HG02798 (cell line): Measurements from ENCODE around the gene TLN1.
A peak's percentile ranks its signal among the peaks of the same experiment; 100 is the strongest.

Experiments
- ATAC-seq: cut with Tn5 transposase; IDR thresholded peaks from one replicate; pipeline ENCODE4 v1.9.1; 2021; ENCODE audit warnings: mild to moderate bottlenecking; ENCODE audit not compliant: unreplicated experiment, poor library complexity

TLN1 gene

GRCh38 chr9:35673132-35674024 lies 58.6 kb downstream of the TLN1 start, which contains the start of gene CA9:
TSS of gene CA9 (plus strand) at chr9:35673928. CDS start at chr9:35673960, 32 bp downstream.
- no peak for ATAC-seq

DNA sequence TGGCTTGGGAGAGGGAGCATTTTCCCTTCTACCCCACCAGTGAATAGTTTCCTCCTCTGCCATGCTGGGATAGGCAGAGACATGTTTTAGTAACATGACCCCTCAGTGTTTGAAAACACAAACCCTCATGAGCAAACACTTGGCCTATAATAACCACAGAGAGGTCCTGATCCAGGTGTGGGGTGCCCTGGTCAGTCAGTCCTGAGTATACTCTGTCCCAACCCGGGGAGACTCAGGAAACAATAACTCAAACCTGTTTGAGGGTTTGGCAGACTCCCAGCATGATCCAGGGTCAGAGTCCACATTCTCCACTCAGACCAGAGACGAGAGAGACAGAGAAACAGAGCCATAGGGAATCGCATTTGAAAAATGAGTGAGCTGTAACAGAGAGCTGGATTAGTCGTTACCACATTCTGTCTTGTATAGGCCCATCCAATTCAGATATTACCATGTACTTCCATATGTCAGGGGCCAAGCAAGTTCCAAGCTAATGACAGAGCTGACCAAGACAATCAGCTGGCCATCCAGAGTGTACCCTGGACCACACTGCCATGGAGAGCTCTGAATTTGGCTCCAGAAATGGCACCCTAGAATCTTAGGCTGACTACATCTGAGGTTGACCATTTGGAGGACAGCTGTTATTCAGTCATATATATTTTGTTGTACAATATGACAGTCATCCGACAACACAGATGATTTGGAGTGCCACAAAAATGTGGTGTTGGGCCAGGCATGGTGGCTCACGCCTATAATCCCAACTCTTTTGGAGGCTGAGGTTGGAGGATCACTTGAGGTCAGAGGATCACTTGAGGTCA lies 62.5 kb downstream of the TLN1 start:
- no peak for ATAC-seq

DNA sequence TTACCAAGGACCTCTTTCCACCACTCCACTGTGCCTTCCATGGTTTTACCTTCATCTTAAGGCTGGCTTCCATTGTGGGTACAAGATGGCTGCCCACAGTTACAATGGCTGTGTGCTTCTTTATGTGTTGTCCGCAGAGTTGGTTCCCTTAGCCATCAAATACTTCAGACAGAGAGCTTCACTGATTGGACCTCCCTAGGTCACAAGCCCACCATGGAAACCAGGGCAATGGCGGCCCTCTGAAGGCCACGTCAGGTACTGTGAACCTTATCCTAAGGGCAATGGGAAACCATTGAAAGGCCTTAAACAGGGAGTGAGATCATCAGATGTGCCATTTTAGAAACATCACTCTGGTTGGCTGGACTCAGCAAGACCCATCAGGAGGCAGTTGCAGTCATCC lies 64.1 kb downstream of the TLN1 start:
- no peak for ATAC-seq

GRCh38 chr9:35666549-35666948 lies 65.4 kb downstream of the TLN1 start:
- no peak for ATAC-seq

- ATAC-seq = no peak
Measured at GRCh38 chr9:35666045-35666444, 66.0 kb downstream of the TLN1 start.

GRCh38 chr9:35665471-35665818 lies 66.5 kb downstream of the TLN1 start:
- ATAC-seq = no peak

GRCh38 chr9:35664531-35665470 lies 67.2 kb downstream of the TLN1 start, which contains the start of gene ARHGEF39:
TSS of gene ARHGEF39 (minus strand) at chr9:35665195. CDS start at chr9:35665169, 26 bp downstream.
- ATAC-seq = peak; percentile 79

DNA sequence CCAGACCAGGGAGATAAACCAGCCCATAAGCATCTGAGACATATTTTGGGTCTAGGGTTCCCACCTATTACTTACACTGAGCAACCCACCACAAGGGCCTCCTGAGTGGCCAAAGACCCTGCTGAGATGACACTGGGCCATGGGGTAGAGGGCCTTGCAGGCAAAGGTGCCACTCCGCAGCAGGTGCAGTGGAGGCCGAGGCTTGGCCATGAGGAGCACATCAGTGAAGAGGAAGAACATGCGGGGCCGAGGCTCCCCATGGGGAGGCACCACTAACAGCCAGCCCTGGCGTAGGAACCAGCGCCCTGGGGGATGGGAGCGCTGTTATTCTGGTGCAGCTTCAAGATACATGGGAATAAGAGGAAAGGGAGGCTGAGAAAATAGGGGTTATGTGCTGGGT lies 69.6 kb downstream of the TLN1 start:
- ATAC-seq = no peak

DNA sequence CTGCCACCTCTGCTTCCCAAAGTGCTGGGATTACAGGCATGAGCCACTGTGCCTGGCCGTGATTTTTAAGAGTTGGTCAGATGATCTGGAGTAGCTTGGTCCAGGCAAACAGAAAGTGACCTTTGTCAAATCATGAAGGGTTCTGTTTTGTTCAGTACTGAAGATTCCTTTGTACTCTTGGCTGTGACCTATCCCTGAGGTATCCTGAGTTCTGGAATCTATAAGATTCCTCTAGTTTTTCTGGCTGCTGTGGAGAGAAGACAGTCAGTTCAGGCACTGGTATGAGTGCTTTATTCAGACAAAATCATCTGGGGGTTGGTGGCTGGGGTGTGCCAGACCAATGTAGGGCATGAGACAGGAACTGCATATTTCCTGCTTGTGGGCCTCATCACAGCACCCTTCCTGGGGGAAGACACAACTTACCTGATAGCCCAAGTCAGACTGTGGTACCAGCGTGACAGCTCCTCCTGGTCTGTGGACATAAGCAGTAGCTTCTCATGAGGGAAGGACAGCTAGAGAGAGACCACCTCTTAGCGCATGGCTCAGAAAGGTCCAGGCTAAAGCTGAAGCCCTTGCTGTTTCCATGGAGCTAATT lies 70.1 kb downstream of the TLN1 start:
- ATAC-seq = no peak

DNA sequence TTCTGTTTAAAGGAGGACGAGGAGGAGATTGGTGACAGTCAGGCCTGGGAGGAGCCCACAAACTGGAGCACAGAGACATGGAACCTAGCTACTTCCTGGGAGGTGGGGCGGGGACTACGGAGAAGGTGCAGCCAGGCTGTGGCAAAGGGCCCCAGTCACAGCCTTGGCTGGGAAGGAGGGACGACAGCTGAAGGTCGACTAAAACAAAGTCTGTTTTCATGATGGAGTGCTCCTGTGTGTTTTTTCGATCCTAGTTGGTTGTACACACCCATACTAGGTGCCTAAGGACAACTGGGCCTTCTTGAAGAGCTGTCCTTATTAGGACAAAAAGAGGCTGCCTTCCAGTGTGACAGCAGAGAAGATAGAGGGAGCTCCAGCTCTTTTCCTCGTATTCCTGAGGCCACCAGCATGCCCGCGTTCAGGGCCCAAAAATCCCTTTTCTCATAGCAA lies 71.0 kb downstream of the TLN1 start:
- ATAC-seq = no peak

- no peak for ATAC-seq
Measured at GRCh38 chr9:35659340-35659739, 72.7 kb downstream of the TLN1 start.

GRCh38 chr9:35658968-35659220 lies 73.1 kb downstream of the TLN1 start:
- no peak for ATAC-seq

DNA sequence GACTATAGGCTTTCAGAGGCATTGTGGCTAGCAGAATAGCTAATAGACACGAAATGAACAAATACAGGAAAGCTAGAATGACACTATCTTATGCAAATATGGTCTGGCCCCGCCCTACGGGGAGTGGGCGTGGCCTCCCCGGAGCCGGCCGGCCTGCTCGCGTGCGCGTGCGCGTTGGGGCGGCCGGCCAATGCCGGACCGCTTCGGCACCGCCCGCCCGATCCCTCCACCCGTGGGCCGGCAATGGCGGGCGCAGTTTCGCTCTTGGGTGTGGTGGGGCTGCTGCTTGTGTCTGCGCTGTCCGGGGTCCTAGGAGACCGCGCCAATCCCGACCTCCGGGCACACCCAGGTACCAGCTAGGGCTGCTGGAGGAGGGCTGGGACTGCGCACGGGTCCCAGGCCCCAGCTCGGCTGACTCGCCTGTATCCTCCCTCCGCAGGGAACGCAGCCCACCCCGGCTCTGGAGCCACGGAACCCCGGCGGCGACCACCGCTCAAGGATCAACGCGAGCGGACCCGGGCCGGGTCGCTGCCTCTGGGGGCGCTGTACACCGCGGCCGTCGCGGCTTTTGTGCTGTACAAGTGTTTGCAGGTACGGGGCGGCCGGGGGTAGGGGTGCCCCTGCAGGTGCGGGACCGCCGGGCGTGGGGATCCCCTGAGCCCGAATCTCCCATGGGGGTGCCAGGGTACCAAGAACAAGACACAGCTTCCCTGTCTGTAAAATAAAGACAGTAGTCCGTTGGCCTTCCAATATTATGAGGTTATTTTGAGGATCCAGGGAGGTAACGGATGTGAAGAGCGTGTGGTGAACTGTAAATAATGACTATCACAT lies 73.6 kb downstream of the TLN1 start, which contains the start of gene CCDC107:
TSS of gene CCDC107 (plus strand) at position 156 of the 831 bp plus-strand sequence. CDS start at position 244, 88 bp downstream.
- ATAC-seq = peak; percentile 75

GRCh38 chr9:35657546-35658136 lies 74.4 kb downstream of the TLN1 start, which contains the start of gene RMRP:
TSS of gene RMRP (minus strand) at chr9:35658019.
- ATAC-seq = peak; percentile 90

DNA sequence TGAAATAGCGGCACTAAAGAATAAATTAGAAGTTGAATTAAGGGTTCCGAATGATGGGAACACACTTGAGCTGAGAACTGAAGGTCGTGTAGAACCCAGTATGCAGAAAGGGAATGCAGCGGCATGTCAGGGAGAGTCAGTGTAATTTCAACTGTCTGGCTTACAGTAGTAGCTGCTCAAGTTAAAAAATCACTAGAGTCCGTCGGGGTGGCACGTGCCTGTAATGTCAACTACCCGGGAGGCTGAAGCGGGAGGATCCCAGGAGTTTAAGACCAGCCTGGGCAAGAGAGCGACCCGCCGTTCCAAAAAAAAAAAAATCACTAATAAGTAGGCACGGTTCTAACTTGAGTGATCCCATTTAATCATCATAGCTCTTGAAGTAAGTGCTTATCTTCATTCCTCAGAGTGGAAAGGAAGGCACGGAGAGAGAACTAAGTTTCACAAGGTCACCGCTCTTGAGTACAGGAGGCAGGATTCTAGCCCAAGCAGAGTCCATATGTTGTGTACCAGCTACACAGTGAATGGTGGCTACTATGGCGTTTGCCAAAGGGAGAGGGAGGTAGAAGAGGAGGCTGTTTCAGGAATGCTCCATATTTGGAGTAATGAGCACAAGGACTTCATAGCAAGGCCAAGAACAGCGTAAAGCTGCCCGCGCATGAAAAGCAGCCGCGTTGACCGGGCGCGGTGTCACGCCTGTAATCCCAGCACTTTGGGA lies 75.0 kb downstream of the TLN1 start:
- no peak for ATAC-seq

DNA sequence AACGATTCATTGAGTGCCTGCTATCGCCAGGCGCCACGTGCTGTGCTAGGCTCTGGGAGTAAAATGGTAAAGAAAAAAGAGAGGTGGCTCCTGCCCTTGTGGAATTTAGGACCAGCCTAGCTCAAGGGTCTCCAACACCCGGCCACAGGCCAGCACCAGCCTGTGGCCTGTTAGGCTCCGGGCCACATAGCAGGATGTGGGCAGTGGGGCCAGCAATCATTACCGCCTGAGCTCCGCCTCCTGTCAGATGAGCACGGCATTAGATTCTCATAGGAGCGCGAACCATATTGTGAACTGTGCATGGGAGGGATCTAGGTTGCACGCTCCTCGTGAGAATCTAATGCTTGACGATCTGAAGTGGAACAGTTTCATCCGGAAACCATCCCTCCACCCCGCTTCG lies 75.6 kb downstream of the TLN1 start:
- ATAC-seq = no peak

DNA sequence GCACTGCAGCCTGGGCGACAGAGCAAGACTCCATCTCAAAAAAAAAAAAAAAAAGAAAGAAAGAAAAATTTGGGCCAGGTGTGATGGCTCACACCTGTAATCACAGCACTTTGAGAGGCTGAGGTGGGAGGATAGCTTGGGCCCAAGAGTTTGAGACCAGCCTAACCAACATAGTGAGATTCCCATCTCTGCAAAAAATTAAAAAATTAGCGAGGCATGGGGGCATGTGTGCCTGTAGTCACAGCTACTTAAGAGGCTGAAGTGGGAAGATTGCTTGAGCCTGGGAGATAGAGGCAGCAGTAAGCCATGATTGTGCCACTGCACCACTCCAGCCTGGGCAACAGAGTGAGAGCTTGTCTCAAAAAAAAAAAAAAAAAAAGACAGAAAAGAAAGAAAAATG lies 78.4 kb downstream of the TLN1 start:
- ATAC-seq = no peak

- no peak for ATAC-seq
Measured at GRCh38 chr9:35652829-35653209, 79.2 kb downstream of the TLN1 start.
